Measurements from ENCODE around the gene PREX1.
A peak's percentile ranks its signal among the peaks of the same experiment; 100 is the strongest.

The PREX1 gene

GRCh38 chr20:48694381-48694865 is 133.4 kb downstream of the PREX1 start:
- no peaks in the 10 kb centered on the region for H3K27me3 ChIP-seq (ENCODE audit: insufficient read depth, insufficient read length)
- no peak for DNase-seq (ENCODE audit: low read depth, low spot score)
- peaks cover 12% of the 10 kb centered on the region for H3K4me1 ChIP-seq (ENCODE audit: insufficient read depth, insufficient read length)
- no peak for TF ChIP-seq ZNF274 (IDR thresholded peaks at IDR 0.05; ENCODE audit: low read depth, low read length)
- no peak for TF ChIP-seq YY1 (IDR thresholded peaks at IDR 0.05; ENCODE audit: insufficient read depth, insufficient read length)
- TF ChIP-seq SUZ12 (IDR thresholded peaks at IDR 0.05; ENCODE audit: extremely low read depth, insufficient read depth, insufficient read length), result no peak
- H3K36me3 ChIP-seq (ENCODE audit: insufficient read depth, insufficient read length, low read length), result peaks cover 17% of the 10 kb centered on the region
- no peaks in the 10 kb centered on the region for H3K9me3 ChIP-seq (ENCODE audit: insufficient read depth, low read length)
- H3K4me3 ChIP-seq (ENCODE audit: insufficient read length, low read depth), result no peak overlapping the region
- no peak overlapping the region for H3K9ac ChIP-seq (ENCODE audit: insufficient read length, low read depth)

DNA sequence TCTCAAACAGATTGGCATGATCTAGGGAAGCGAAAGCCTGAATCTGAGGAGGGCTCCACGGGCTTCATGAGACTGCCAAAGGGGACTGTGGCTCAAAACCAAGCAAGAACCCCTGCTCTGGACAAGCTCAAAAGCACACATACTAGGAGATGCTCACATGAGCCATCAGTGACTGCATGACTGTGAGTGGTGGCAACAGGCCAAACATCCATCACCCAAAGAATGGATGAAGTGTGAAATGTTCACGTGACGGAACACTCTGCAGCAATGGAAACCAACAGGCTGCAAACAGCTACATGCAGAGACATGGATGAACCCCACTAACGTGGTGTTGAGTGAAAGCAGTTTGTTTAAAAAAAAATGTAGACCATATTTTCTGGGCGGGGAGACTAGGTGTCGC is 136.3 kb downstream of the PREX1 start:
- Histone ChIP-seq H3K9ac (ENCODE audit: insufficient read length, low read depth) (no peak overlapping the region), H3K36me3 (ENCODE audit: insufficient read depth, insufficient read length, low read length) (peaks cover 14% of the 10 kb centered on the region), H3K27me3 (ENCODE audit: insufficient read depth, insufficient read length) (no peaks in the 10 kb centered on the region), H3K4me1 (ENCODE audit: insufficient read depth, insufficient read length) (peaks cover 6% of the 10 kb centered on the region), H3K9me3 (ENCODE audit: insufficient read depth, low read length) (no peaks in the 10 kb centered on the region), H3K4me3 (ENCODE audit: insufficient read length, low read depth) (no peak overlapping the region)
- no peak for DNase-seq (ENCODE audit: low read depth, low spot score)
- TF ChIP-seq YY1 (IDR thresholded peaks at IDR 0.05; ENCODE audit: insufficient read depth, insufficient read length) (no peak), ZNF274 (IDR thresholded peaks at IDR 0.05; ENCODE audit: low read depth, low read length) (no peak), SUZ12 (IDR thresholded peaks at IDR 0.05; ENCODE audit: extremely low read depth, insufficient read depth, insufficient read length) (no peak)

- Histone ChIP-seq H3K4me3 (ENCODE audit: insufficient read length, low read depth) (no peak overlapping the region), H3K9ac (ENCODE audit: insufficient read length, low read depth) (no peak overlapping the region), H3K27me3 (ENCODE audit: insufficient read depth, insufficient read length) (no peaks in the 10 kb centered on the region), H3K9me3 (ENCODE audit: insufficient read depth, low read length) (no peaks in the 10 kb centered on the region), H3K36me3 (ENCODE audit: insufficient read depth, insufficient read length, low read length) (peaks cover 14% of the 10 kb centered on the region), H3K4me1 (ENCODE audit: insufficient read depth, insufficient read length) (peaks cover 9% of the 10 kb centered on the region)
- TF ChIP-seq SUZ12 (IDR thresholded peaks at IDR 0.05; ENCODE audit: extremely low read depth, insufficient read depth, insufficient read length) (no peak), YY1 (IDR thresholded peaks at IDR 0.05; ENCODE audit: insufficient read depth, insufficient read length) (no peak), ZNF274 (IDR thresholded peaks at IDR 0.05; ENCODE audit: low read depth, low read length) (no peak)
- DNase-seq (ENCODE audit: low read depth, low spot score), result no peak
Observed at GRCh38 chr20:48690888-48691287, 136.9 kb downstream of the PREX1 start.

DNA sequence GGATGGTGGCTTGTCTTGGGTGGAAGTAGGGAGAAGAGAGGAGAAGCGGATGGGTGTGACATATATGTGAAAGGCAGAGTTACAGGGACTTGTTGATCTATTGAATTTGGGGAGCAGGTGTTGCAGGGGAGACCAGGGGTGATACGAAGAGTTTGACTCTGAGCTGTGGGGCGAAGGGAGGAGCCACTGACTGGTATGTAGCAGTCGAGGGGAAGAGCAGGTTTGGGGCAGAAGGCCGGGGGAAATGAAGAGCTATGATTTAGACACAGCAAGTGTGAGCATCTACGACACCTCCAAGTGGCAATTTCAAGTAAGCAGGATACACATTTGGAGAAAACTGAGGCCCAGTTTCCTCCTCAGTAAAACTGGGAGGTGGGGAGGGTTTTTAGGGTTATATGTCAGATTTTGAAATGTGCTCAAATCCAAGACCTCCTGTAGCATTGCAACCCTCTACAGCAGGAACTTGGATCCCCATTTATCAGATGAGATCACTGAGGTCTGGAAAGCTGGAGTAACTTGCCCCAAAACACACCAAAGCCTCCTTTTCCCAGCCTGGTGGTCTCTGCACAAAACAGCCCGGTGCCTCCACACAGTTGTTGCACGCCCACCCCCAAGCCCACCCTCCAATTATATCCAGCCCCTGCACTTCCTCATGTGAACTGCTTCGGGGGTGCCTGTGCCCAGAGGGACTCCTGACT is 137.8 kb downstream of the PREX1 start:
- no peak for DNase-seq (ENCODE audit: low read depth, low spot score)
- Histone ChIP-seq H3K27me3 (ENCODE audit: insufficient read depth, insufficient read length) (no peaks in the 10 kb centered on the region), H3K4me3 (ENCODE audit: insufficient read length, low read depth) (no peak overlapping the region), H3K4me1 (ENCODE audit: insufficient read depth, insufficient read length) (peaks cover 10% of the 10 kb centered on the region), H3K9ac (ENCODE audit: insufficient read length, low read depth) (no peak overlapping the region), H3K9me3 (ENCODE audit: insufficient read depth, low read length) (no peaks in the 10 kb centered on the region), H3K36me3 (ENCODE audit: insufficient read depth, insufficient read length, low read length) (peaks cover 14% of the 10 kb centered on the region)
- TF ChIP-seq YY1 (IDR thresholded peaks at IDR 0.05; ENCODE audit: insufficient read depth, insufficient read length) (no peak), ZNF274 (IDR thresholded peaks at IDR 0.05; ENCODE audit: low read depth, low read length) (no peak), SUZ12 (IDR thresholded peaks at IDR 0.05; ENCODE audit: extremely low read depth, insufficient read depth, insufficient read length) (no peak)

- TF ChIP-seq SUZ12 (IDR thresholded peaks at IDR 0.05; ENCODE audit: extremely low read depth, insufficient read depth, insufficient read length) (no peak), ZNF274 (IDR thresholded peaks at IDR 0.05; ENCODE audit: low read depth, low read length) (no peak), YY1 (IDR thresholded peaks at IDR 0.05; ENCODE audit: insufficient read depth, insufficient read length) (no peak)
- no peaks in the 10 kb centered on the region for H3K9me3 ChIP-seq (ENCODE audit: insufficient read depth, low read length)
Observed at GRCh38 chr20:48689388-48689787, 138.4 kb downstream of the PREX1 start.

DNA sequence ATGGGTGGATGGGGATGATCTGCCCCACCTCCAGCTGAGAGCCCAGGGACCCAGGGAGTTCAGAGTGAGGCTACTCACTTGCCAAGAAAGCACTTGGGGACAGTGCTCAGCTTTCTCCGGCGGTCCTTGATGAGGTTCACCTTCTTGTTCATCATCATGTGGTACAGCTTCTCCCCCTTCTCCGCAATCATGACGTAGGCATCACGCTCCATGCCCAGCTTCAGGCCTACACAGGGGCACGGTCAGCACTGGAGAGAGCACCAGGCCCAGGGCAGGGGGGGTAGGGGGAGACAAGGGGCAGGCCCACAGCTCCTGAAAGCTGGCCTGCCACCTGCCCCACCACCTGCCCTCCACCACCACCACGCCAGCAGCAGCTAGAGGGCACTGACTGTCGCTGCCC is 139.2 kb downstream of the PREX1 start:
- peaks cover 9% of the 10 kb centered on the region for H3K36me3 ChIP-seq (ENCODE audit: insufficient read depth, insufficient read length, low read length)
- H3K9me3 ChIP-seq (ENCODE audit: insufficient read depth, low read length), result no peaks in the 10 kb centered on the region
- no peak for TF ChIP-seq YY1 (IDR thresholded peaks at IDR 0.05; ENCODE audit: insufficient read depth, insufficient read length)
- no peak for TF ChIP-seq SUZ12 (IDR thresholded peaks at IDR 0.05; ENCODE audit: extremely low read depth, insufficient read depth, insufficient read length)
- no peak for TF ChIP-seq ZNF274 (IDR thresholded peaks at IDR 0.05; ENCODE audit: low read depth, low read length)
- H3K27me3 ChIP-seq (ENCODE audit: insufficient read depth, insufficient read length), result no peaks in the 10 kb centered on the region
- peaks cover 22% of the 10 kb centered on the region for H3K4me1 ChIP-seq (ENCODE audit: insufficient read depth, insufficient read length)
- no peak overlapping the region for H3K4me3 ChIP-seq (ENCODE audit: insufficient read length, low read depth)
- no peak for DNase-seq (ENCODE audit: low read depth, low spot score)
- no peak overlapping the region for H3K9ac ChIP-seq (ENCODE audit: insufficient read length, low read depth)

More at GRCh38 chr20:48689388-48689787, 138.4 kb downstream of the PREX1 start:
- Histone ChIP-seq H3K9ac (ENCODE audit: insufficient read length, low read depth) (no peak overlapping the region), H3K4me3 (ENCODE audit: insufficient read length, low read depth) (no peak overlapping the region), H3K4me1 (ENCODE audit: insufficient read depth, insufficient read length) (peaks cover 14% of the 10 kb centered on the region), H3K27me3 (ENCODE audit: insufficient read depth, insufficient read length) (no peaks in the 10 kb centered on the region), H3K36me3 (ENCODE audit: insufficient read depth, insufficient read length, low read length) (peaks cover 12% of the 10 kb centered on the region)
- DNase-seq (ENCODE audit: low read depth, low spot score), result no peak

GRCh38 chr20:48687117-48687800 is 140.5 kb downstream of the PREX1 start:
- no peaks in the 10 kb centered on the region for H3K9me3 ChIP-seq (ENCODE audit: insufficient read depth, low read length)
- H3K4me3 ChIP-seq (ENCODE audit: insufficient read length, low read depth), result no peak overlapping the region
- peaks cover 27% of the 10 kb centered on the region for H3K4me1 ChIP-seq (ENCODE audit: insufficient read depth, insufficient read length)
- peaks cover 9% of the 10 kb centered on the region for H3K36me3 ChIP-seq (ENCODE audit: insufficient read depth, insufficient read length, low read length)
- peak overlapping the region; percentile 33 for H3K9ac ChIP-seq (ENCODE audit: insufficient read length, low read depth)
- no peaks in the 10 kb centered on the region for H3K27me3 ChIP-seq (ENCODE audit: insufficient read depth, insufficient read length)
- TF ChIP-seq ZNF274 (IDR thresholded peaks at IDR 0.05; ENCODE audit: low read depth, low read length), result no peak
- no peak for TF ChIP-seq YY1 (IDR thresholded peaks at IDR 0.05; ENCODE audit: insufficient read depth, insufficient read length)
- no peak for TF ChIP-seq SUZ12 (IDR thresholded peaks at IDR 0.05; ENCODE audit: extremely low read depth, insufficient read depth, insufficient read length)
- no peak for DNase-seq (ENCODE audit: low read depth, low spot score)

All from NT2/D1 (cell line).